ENCODE measurements around the gene CAPN14.

DNA sequence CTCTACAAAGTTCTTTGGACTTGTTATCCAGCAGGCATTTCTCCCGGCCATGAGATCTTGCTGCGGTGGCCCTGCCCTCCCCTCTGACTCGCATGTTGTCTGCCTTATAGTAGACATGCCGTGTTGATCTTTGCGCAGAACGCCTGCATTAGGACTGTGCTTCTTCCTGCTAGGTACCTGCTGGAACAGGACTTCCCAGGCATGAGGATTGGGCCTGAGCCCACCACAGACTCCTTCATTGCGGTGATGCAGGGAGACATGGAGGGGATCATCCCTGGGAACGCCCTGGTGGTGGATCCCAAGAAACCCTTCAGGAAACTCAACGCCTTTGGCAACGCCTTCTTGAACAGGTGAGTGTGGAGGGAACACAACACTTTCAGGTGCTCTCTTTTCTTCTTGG lies 26.8 kb upstream of the CAPN14 start:
- TF ChIP-seq, protein P1, sequence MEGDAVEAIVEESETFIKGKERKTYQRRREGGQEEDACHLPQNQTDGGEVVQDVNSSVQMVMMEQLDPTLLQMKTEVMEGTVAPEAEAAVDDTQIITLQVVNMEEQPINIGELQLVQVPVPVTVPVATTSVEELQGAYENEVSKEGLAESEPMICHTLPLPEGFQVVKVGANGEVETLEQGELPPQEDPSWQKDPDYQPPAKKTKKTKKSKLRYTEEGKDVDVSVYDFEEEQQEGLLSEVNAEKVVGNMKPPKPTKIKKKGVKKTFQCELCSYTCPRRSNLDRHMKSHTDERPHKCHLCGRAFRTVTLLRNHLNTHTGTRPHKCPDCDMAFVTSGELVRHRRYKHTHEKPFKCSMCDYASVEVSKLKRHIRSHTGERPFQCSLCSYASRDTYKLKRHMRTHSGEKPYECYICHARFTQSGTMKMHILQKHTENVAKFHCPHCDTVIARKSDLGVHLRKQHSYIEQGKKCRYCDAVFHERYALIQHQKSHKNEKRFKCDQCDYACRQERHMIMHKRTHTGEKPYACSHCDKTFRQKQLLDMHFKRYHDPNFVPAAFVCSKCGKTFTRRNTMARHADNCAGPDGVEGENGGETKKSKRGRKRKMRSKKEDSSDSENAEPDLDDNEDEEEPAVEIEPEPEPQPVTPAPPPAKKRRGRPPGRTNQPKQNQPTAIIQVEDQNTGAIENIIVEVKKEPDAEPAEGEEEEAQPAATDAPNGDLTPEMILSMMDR (IDR thresholded peaks at IDR 0.05): no peak
- TF ChIP-seq ZFX (IDR thresholded peaks at IDR 0.05; ENCODE audit: borderline replicate concordance): no peak

Data from 22Rv1 (cell line).